Stimulated activated CD8-positive, alpha-beta memory T cell treated with anti-CD3 and anti-CD28 coated beads, Interleukin-4, amount 100 ng/mL, for 48 hours (primary cell): Measurements from ENCODE around the gene RET.

Experiments used
- DNase-seq: peaks from one replicate; pipeline ENCODE4 v3.0.0-alpha.2; 2020

RET gene

GRCh38 chr10:43044961-43045621 is 31.8 kb upstream of the RET start:
- no peak for DNase-seq

- DNase-seq = no peak
Observed at GRCh38 chr10:43045631-43046287, 31.1 kb upstream of the RET start.

DNA sequence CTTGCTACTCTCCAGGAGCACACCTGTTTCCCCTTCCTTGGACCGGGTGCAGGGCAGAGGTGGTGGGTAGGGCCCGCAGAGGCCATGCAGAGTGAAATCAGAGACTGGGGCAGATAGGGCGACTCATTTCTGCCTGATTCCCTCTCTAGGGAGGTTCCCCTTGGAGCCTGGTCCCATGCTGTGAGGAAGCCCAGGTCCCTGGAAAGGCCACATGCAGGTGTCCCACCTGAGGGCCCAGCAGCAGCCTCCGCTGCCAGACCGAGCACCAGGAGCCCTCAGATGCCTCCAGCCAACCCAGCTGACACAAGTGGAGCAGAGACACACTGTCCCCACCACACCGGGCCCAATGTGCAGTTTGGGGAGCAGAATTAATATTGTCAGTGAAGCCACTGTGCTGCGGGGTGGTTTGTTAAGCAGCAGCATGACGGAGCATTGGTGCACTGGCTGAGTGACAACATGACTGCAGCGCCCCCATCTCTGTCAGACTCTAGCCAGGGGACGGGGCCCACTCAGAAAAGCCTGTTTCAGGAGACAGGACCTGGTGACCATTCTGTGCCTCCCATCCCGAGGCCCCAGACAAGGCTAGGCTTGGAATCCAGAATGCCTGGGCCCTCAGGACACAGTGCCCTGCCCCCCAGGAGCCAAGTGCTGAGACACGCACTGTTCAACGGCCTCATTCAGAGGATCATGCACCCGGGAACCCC is 30.4 kb upstream of the RET start:
- DNase-seq = no peak

DNA sequence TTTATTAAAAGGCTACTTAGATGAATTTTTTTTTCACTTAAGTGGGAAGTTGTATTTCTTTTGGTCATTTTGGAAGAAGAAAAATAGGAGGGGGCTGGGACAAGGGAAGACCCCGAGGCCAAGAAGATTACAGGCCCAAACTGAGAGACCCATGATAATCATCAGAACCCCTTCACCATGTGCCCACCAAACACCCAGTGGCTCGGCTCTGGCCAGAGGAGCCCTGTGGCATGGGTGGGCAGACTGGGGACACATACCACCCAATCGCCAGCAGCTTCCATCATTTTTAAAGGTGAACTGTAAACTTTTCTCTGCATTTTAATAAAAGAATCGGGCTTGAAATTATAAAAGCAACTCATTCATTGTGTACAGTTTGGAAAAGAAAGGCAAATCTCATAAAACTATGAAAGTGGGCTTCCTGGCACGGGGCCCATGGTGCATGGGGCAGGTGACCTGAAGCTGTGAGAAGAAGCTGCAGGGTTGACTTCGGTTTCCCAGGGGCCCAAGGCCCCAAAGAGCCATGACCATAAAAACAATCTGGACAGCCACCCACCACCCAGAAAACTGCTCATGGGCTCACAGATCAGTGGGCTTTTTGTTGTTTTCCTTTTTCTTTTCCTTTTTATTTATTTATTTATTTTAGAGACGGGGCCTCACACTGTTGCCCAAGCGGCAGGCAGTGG is 29.4 kb upstream of the RET start:
- no peak for DNase-seq

- no peak for DNase-seq
Observed at GRCh38 chr10:43048301-43049051, 28.4 kb upstream of the RET start.

DNA sequence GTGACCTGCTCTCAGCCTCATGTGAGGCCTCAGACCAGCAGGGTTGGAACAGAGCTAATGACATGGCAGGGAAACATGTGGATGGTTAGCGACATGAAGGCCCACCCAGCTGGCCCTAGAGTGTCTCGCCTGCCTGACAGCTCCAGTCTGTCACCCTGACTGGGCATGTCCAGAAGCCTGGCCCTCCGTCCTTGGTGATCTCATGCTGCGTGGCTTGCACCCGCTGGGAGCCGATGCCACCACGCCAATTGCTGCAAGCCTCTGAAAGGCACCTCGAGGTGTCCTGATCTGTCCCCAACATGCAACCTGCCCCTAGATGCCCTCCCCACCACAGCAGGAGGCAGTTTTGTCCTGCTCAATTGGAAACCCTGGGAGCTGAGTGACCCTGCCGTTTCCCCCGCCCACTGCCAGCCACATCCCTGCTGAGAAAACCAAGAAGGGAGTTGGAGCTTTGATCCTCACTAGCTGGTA is 27.8 kb upstream of the RET start:
- DNase-seq = no peak

DNA sequence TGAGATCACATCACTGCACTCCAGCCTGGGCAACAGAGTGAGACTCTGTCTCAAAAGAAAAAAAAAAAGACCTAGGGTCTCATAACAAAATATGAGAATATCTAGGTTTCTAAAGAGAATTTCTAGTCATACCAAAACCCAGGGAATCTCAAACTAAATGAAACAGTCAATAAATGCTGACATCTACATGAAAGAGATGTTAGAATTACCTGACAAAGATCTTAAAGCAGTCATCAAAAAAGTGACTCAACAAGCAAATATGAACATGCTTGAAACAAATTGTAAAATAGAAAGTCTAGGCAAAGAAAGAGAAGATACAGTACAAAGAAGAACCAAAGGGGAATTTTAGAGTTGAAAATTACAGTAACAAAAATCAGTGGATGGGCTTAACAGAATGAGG is 26.9 kb upstream of the RET start:
- DNase-seq = no peak

GRCh38 chr10:43053825-43054224 is 23.0 kb upstream of the RET start:
- no peak for DNase-seq

GRCh38 chr10:43054593-43054992 is 22.3 kb upstream of the RET start:
- DNase-seq = no peak

GRCh38 chr10:43055217-43055616 is 21.7 kb upstream of the RET start:
- DNase-seq = no peak

GRCh38 chr10:43055991-43056567 is 20.8 kb upstream of the RET start:
- no peak for DNase-seq

DNA sequence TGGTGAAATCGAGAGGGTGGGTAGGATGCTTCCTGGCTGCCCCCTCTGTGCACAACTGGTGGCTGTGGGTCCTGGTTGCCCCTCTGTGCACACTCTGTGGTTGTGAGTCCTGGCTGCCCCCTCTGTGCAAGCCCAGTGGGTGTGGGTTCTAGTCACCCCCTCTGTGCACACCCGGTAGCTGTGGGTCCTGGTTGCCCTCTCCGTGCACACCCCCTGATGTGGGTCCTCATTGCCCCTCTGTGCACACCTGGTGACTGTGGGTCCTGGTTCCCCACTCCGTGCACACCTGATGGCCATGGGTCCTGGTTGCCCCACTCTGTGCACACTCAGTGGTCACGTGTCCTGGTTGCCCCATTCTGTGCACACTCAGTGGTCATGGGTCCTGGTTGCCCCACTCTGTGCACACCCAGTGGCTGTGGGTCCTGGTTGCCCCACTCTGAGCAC is 20.3 kb upstream of the RET start:
- DNase-seq = no peak

- DNase-seq = no peak
Observed at GRCh38 chr10:43057231-43057711, 19.6 kb upstream of the RET start.

GRCh38 chr10:43057831-43058340 is 19.0 kb upstream of the RET start:
- DNase-seq = no peak

- DNase-seq = no peak
Observed at GRCh38 chr10:43058716-43059335, 18.0 kb upstream of the RET start.

DNA sequence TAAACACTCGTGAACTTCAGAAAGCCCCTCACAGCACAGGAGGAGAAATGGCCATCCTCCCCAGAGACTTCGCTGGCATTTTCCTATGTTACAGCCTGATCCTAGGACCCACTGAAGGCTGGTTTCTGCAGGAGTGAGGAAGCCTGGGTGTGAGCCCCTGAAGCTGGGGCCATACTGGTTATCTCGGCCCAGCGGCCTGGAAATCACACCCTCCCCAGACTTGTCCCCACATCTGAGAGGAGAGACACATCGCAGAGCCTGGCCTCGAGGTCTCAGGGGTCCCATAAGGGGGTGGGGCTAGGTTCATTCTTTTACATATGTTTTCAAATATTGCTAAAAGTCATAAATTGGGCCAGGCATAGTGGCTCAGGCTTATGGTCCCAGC is 17.5 kb upstream of the RET start:
- DNase-seq = no peak

GRCh38 chr10:43059828-43060227 is 17.0 kb upstream of the RET start:
- DNase-seq = no peak

DNA sequence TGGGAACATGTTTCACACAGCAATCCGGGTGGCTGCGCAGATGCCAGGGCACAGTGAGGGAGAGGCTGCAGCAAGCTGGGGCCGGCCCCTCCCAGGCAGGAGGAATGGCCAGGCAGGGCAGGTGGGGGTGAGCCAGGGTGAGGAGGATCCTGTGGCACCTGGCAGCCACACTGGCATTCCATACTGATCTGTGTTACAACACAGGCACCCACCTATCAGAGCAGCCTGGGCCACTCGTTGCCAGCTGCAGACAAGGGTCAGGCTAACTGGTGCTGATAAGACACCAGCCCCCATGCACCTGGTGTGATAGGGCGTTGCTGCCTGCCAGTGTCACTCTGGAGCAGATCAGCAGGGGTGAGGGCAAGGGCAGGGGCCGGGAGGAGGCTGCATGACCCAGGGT is 16.6 kb upstream of the RET start:
- no peak for DNase-seq

GRCh38 chr10:43061331-43061730 is 15.5 kb upstream of the RET start:
- DNase-seq = no peak

DNA sequence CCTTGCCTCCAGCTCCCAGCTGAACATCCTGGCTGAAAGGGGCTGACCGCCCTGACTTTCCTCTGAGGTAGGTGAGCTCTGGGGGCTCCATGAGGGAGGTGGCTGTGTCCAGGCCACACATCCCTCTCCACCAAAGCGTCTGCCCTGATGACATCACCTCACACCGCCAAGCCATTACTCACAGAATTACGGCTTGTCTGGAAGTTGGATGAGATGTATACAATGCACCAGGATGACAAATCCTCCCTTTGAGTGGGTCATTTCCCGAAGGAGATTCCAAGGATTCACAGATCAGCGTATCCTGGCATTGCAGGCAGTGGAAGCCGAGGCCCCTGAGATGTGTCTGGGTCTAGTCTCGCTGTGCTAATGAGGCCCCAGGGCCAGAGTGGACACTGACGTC is 15.1 kb upstream of the RET start:
- DNase-seq = no peak

- no peak for DNase-seq
Observed at GRCh38 chr10:43062402-43063160, 14.3 kb upstream of the RET start.
